ENCODE measurements around the gene CACNA2D2.

Gene CACNA2D2

GRCh38 chr3:50406487-50406886 lies 96.9 kb downstream of the CACNA2D2 start:
- no peaks in the 10 kb centered on the region for H3K36me3 ChIP-seq (ENCODE audit: control insufficient read depth, insufficient read depth, low read length)
- TF ChIP-seq CTCF (IDR thresholded peaks at IDR 0.05), result no peak
- H3K4me3 ChIP-seq (ENCODE audit: low read depth, low read length), result no peak overlapping the region
- H3K4me2 ChIP-seq (ENCODE audit: low read length), result no peak overlapping the region
- no peak overlapping the region for H2AFZ ChIP-seq
- H3K27ac ChIP-seq, result no peak overlapping the region
- H3K79me2 ChIP-seq, result no peaks in the 10 kb centered on the region
- no peaks in the 10 kb centered on the region for H3K27me3 ChIP-seq (ENCODE audit: control insufficient read depth, insufficient read depth, low read length)
- no peaks in the 10 kb centered on the region for H3K9me3 ChIP-seq (ENCODE audit: control insufficient read depth, low read length)
- no peak overlapping the region for H3K9ac ChIP-seq
- no peaks in the 10 kb centered on the region for H3K4me1 ChIP-seq

GRCh38 chr3:50405249-50405648 lies 98.2 kb downstream of the CACNA2D2 start:
- Histone ChIP-seq H3K27me3 (ENCODE audit: control insufficient read depth, insufficient read depth, low read length) (no peaks in the 10 kb centered on the region), H3K79me2 (no peaks in the 10 kb centered on the region), H3K9me3 (ENCODE audit: control insufficient read depth, low read length) (no peaks in the 10 kb centered on the region), H3K27ac (no peak overlapping the region), H3K9ac (no peak overlapping the region), H3K4me2 (ENCODE audit: low read length) (no peak overlapping the region), H3K4me1 (no peaks in the 10 kb centered on the region), H3K36me3 (ENCODE audit: control insufficient read depth, insufficient read depth, low read length) (no peaks in the 10 kb centered on the region), H2AFZ (no peak overlapping the region), H3K4me3 (ENCODE audit: low read depth, low read length) (no peak overlapping the region)
- no peak for TF ChIP-seq CTCF (IDR thresholded peaks at IDR 0.05)

- Histone ChIP-seq H3K27ac (no peak overlapping the region), H3K36me3 (ENCODE audit: control insufficient read depth, insufficient read depth, low read length) (no peaks in the 10 kb centered on the region), H2AFZ (no peak overlapping the region), H3K9ac (no peak overlapping the region), H3K79me2 (no peaks in the 10 kb centered on the region), H3K4me2 (ENCODE audit: low read length) (no peak overlapping the region), H3K27me3 (ENCODE audit: control insufficient read depth, insufficient read depth, low read length) (no peaks in the 10 kb centered on the region), H3K4me1 (no peaks in the 10 kb centered on the region), H3K9me3 (ENCODE audit: control insufficient read depth, low read length) (no peaks in the 10 kb centered on the region), H3K4me3 (ENCODE audit: low read depth, low read length) (no peak overlapping the region)
- no peak for TF ChIP-seq CTCF (IDR thresholded peaks at IDR 0.05)
These were observed 101.3 kb downstream of the CACNA2D2 start for GRCh38 chr3:50401978-50402595.

- Histone ChIP-seq H2AFZ (no peak overlapping the region), H3K4me3 (ENCODE audit: low read depth, low read length) (no peak overlapping the region), H3K79me2 (no peaks in the 10 kb centered on the region), H3K27me3 (ENCODE audit: control insufficient read depth, insufficient read depth, low read length) (no peaks in the 10 kb centered on the region), H3K27ac (no peak overlapping the region), H3K36me3 (ENCODE audit: control insufficient read depth, insufficient read depth, low read length) (no peaks in the 10 kb centered on the region), H3K9me3 (ENCODE audit: control insufficient read depth, low read length) (no peaks in the 10 kb centered on the region), H3K4me1 (peaks cover 5% of the 10 kb centered on the region), H3K4me2 (ENCODE audit: low read length) (no peak overlapping the region), H3K9ac (no peak overlapping the region)
- TF ChIP-seq CTCF (IDR thresholded peaks at IDR 0.05), result no peak
These were observed 106.9 kb downstream of the CACNA2D2 start for GRCh38 chr3:50396502-50396901.

Data from parathyroid adenoma (tissue), 2 donors.